GM21717 (cell line): Measurements from ENCODE around the gene COL15A1.
"Not testable (repeated sequence)": the region's sequence is repeated elsewhere in the genome, so short reads cannot be mapped to it uniquely, and the experiment has no call there.

Source experiments
- ATAC-seq: cut with Tn5 transposase; IDR thresholded peaks from one replicate; pipeline ENCODE4 v1.9.1; 2021; ENCODE audit warnings: mild to moderate bottlenecking, moderate library complexity; ENCODE audit not compliant: unreplicated experiment

COL15A1 gene

DNA sequence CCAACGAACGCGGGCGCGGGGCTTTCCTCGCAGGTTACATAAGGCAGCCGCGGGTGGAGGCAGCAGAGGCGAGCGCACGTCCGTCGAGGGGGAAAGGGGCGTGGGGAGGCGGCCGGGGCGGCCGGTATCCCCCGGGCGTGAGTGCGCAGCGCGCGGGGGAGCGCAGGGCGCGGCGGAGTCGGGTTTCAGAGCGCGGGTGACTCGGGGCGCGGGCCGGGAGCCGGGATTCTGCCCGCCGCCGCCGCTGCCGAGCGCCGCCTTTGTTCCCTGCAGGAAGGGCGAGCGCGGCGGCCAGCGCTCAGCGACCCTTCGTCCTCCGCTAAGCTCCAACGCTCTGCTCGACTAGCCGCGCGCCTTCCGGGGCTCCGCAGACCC is at the start of gene COL15A1:
TSS of gene COL15A1 (plus strand) at position 226 of the 375 bp plus-strand sequence. CDS start 155 bp downstream, outside the sequence.
- no peak for ATAC-seq

DNA sequence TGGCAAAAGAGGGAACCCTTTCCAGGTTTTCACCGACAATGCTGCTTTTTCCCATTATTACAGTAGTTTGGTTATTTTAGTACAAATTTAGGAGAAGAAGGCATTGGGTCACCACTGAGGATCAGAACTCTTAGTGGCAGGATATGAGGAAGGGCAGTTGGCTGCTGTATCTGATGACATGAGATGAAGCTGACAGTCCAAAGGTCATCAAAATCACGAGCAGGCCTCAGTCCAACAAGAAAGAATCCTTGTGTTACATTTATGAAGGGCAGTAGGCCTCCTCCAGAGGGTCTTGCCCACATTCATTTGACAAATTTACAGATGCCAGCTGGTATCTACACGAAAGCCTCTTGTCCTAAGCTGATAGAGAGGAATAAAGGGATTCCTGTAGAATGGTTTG is 49.5 kb upstream of the COL15A1 start:
- no peak for ATAC-seq

DNA sequence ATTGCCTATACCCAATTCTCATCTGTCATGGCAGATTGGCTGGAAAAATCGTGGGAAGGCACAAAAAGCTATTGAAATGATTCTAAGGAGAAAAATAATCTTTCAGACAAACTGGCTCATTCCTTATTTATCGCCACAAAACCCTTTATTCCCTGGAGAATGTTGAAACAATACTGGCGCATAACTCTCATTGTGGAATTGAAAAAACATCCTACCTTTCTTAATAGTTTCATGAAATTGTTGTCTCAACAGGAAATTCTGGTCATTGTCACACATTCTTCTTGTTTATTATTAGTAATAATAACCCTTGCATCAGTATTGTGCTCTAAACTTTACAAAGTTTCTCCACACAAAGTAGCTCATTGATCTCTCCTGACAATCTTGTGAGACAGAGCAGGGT is 48.9 kb upstream of the COL15A1 start:
- no peak for ATAC-seq

DNA sequence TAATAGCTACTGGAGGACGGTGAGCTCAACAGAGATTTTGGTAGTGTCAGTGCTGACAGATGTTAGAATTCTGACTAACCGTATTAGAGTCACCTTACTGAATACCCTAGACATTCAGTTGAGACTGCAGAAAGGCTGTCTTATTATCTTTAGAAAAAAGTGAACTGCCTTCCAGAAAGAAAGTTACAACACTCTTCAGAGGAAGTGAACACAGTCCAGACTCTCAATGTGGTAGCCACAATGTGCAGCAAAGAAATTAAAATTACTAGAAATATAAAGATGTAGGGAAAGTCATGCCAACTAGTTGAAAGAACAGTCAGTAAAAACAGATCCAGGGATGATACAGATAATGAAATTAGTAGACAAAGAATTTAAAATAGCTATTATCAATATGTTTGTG is 47.1 kb upstream of the COL15A1 start:
- ATAC-seq, result no peak

DNA sequence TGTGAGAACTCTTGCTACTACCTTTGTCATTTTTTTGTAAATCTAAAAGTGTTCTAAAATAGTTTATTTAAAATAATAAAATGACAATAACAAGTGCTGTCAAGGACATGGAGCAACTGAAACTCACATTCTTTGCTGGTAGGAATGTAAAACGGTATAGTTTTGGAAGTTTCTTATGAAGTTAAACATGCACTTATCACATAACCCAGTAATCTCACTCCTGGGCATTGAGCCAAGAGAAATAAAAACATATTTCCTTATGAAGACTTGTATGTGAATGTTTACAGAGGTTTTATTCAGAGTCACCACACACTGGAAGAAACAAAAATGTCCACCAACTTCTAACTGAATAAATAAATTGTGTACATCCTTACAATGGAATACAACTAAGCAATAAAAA is 46.0 kb upstream of the COL15A1 start:
- ATAC-seq, result no peak

DNA sequence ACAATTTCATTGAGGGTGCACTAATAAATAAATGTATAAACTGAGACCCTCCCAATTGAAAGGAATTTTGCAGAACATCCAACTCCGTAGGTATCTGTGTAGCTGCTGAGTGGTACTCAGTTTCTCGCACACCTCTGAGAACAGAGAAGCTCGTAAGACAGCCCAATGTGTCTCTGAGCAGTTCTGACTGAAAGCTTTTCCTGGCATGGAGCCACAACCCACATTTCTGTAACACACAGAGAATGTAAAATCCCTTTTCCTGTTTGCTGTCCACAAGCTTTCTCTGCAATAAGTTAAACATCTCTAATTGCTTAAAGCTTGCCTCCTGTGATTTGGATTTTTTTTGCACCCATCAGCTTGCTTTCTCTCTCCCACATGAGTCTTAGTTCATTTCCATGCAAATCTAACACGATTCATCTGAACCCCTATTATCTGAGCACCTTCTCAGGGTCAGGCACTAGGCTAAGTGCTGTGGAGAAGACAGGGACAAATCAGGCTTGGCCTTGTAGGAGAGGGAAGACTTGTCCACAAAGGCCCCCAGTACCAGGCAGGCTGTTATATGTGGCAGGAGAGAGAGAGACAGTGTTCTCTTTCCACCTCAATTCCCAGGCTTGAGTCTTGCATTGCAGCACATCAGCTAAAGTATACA is 44.2 kb upstream of the COL15A1 start:
- ATAC-seq, result no peak

DNA sequence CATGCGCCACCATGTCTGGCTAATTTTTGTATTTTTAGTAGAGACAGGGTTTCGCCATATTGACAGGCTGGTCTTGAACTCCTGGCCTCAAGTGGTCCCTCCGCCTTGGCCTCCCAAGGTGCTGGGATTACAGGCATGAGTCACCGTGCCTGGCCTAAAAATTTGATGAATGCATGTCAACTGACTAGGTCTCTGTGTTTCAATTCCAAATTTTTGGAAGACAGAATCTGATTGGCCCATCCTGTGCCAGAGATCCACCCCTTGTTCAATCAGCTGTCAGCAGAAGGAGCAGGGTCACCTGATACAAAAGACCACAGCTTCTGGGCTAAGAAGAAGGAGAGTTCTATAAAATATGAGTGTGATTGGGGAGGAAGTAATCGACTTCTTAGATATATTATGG is 43.5 kb upstream of the COL15A1 start:
- ATAC-seq, result no peak

DNA sequence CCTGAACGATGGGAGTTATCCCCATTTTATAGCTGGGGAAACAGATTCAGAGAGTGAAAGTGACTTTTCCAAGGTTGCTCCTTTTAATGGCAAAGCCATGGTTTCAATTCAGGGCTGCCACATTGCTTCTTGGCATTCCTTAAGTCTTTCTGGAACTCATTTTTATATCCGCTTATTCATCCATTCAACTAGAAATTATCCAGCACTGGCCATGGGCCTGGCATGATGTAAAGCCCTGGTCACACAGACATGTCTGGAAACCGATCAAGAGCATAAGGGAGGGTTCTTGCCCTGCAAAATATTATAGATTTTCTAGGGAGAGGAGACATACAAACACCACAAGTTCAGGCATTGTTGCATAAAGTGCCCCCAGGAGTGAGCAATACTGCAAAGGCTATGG is 43.0 kb upstream of the COL15A1 start:
- ATAC-seq, result no peak

DNA sequence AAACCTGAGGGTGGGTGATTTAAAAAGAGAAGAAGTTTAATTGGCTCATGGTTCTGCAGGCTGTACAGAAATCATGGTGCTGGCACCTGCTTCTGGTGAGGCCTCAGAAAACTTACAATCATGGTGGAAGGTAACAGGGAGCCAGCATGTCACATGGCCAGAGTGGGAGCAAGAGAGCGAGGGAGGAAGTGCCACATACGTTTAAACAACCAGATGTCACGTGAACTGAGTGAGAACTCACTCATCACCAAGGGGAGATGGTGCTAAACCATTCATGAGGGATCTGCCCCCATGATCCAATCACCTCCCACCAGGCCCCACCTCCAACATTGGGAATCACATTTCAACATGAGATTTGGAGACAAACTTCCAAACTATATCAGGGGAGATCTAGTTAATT is 41.9 kb upstream of the COL15A1 start:
- not testable (repeated sequence) for ATAC-seq

DNA sequence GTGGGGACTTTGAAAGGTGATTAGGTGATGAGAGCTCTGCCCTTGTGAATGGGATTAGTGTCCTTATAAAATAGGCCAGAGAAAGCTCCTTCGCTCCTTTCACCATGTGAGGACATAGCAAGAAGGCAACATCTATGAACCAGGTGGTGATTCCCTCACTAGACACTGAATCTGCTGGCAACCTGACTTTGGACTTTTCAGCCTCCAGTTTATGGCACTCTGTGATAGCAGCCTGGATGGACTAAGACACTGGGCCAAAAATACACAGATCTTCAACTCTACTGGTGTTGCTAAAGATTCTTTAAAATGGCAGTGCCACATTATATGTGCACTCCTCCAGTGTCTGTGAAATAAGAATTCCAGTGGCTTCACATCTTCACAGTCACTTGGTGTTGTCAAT is 41.2 kb upstream of the COL15A1 start:
- no peak for ATAC-seq

DNA sequence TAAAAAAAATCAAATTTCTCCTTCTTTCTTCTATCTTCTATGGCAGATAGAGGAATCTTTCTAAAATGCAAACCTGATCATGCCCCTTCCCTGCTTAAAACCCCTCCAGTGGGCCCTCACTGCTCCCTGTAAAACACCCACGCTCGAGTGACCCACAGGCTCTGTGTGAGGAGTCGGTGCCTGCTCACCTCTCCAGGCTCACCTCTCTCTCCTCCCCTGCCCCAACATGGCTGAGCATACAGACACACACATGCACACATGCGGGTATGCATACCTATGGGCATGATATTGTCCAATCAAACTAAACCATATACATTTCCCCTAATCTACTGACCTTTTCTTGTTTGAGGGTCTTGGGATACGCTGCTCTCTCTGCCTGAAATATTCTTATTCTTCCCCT is 40.8 kb upstream of the COL15A1 start:
- ATAC-seq, result no peak

DNA sequence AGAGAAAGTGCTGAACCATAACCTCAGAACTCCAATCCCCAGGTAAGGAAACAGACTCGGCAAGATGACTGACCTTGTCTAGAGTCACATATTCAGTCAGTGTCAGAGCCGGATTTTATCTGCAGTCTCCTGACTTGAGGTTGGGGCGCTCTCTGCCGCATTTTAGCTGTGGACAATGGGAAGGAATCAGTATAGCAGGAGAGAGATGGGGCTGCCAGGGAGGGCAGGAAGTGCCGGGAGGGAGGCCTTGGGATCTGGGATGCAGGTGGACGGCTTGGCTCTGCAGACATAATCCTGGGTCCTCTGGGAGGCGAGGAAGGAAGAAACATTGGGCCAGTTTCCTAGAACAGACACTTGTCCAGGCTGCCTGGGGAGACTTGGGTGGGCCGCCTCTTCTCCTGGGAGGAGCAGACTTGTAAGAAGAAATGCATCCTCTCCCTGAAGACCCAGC is 39.7 kb upstream of the COL15A1 start:
- no peak for ATAC-seq

DNA sequence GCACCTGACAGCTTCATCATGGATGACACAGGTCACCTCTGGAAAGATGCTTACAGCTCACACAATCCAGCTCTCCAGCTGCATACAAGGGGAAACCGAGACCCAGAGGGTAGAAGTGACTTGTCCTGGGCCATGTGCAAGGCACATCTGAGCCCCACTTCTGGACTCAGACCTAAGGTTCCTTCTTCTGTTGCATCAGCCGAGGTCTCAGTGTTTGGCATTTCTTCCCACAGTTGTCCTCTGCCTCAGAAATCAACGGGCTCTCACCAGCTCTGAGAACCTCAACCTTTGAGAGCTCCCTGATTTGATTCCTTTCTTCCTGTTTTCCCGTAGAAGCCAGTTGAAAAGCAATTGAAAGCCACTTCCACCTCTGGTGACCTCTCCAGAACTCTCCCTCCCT is 38.7 kb upstream of the COL15A1 start:
- ATAC-seq, result no peak

DNA sequence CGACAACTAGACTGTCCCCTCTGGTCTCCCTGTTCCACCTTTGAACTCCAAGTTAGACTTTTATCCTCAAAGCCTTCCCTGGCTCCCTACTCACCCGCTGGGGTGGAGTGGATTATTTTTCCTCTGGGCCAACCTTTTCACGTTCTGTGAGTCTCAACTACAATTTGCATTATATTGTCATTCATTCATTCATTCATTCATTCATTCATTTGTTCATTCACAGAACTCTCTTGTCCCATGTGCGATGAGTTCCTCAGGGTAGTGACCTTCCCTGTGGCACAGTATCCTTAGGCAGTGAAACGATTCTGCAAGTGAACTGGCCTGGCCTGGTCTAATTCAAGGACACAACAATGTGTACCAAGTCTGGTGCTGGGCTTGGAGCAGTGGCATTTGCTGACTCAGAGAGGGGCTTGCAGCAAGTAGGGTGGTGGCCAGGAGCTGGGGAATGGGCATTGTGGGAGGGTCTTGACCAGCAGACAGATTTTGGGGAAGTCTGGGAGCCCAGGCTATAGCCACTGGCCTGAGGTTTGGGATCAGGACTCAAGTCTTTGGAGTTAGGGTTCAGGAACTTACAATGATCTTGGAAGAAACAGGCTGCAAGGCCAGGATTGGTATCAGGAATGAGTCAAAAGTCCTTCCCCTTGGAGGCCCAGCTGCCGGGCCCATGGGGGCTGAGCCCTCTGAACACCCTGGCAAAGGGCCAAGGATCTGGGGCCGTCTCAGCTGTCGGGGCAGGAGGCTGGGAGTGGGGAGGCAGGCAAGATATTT is 37.2 kb upstream of the COL15A1 start:
- ATAC-seq, result no peak

DNA sequence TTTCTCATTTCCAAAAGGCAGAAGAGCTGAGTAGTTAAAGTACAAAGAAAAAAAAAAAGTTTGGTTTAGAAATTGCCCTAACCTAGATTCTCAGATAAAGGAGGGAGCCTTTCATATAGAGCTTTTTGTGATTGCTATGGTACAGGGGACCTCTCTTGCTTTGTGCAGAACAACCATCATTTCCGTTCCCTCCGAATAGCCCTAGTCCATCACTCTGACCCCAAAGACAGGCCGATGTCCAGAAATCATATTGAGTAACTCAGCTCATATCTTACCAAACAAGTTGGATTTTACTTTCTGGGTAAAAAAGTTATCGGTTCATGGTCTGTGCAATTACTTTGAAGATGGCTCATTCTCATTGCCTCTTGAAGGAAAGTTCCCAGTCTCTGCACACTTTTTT is 36.7 kb upstream of the COL15A1 start:
- ATAC-seq, result no peak

DNA sequence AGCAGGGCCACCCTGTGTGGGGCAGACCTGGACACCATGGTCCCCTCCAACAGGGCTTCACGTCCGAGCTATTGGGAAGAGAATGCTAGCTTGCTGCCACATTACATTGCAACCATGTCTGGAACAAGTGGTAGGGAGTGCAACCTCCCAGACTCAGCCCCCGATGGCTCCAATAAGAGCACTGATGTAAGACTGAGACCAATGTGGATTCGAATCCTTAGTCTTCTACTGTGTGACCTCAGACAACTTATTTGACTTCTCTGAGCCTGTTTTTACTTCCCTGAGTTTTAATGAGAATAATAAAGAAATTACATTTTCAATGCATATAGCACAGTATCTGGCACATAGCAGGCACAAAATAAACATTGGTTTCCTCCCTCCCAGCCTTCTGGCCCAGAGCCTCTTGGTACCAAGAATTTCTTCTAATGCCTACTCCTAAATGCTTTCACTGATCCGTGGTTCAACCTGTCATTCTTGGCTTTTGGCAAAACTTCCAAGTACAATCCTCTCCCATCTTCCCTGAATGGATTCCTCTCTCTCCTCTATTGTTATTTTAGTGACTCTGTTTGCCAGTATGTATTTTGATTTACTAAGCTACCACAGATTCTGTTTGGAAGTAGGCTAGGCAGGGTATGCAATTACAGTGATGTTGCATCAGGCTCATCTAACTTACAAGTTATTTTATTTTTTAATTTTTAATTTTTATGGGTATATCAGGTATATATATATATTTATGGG is 34.6 kb upstream of the COL15A1 start:
- ATAC-seq, result no peak

DNA sequence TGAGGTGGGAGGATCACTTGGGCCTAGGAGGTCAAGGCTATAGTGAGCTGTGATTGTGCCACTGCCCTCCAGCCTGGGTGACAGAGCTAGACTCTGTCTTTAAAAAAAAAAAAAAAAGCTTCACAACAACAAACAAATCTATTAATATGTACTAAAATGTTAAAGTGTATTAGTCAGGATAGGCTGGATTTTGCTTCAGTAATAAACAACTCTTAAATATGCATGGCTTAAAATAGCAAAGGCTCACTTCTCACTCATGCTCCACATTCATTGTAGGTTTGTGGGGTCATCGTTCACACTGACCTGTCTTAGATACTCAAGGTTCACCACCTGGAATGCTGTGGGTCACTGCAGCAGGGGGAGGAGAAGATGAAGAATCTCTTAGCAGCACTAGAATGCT is 33.8 kb upstream of the COL15A1 start:
- ATAC-seq, result no peak

DNA sequence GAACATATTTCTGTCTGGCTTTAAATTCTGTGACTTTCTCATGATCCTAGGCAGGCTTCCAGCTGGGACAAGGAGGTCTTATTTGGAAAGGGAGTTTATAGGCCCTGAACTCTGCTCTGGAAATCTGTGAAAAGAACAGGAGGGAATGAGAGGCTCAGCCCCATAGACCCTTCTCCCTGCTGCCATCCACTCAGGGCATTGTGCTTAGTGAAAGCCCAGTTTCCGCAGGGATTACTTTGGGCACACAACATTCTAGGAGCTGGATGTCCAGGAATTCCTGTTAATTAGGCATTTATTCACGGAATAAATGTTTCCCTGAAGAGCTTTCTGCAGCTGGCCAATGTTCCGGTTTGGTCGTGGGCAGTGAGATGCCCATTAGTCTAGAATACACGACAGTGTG is 32.7 kb upstream of the COL15A1 start:
- no peak for ATAC-seq

DNA sequence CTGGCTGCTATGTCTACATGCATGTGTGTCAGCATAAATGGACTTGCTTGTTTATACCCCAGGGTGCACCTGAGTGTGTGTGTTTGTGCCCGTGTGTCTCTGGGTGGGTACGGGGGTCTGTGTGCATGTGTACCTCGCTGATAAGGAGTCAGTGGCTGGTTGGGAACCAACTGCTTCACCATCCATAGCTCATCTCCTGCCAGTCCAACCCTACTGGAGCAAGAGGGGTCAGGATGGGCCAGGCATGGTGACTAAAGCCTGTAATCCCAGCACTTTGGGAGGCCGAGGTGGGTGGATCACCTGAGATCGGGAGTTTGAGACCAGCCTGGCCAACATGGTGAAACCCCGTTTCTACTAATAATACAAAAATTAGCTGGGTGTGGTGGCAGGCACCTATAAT is 32.0 kb upstream of the COL15A1 start:
- ATAC-seq, result not testable (repeated sequence)

DNA sequence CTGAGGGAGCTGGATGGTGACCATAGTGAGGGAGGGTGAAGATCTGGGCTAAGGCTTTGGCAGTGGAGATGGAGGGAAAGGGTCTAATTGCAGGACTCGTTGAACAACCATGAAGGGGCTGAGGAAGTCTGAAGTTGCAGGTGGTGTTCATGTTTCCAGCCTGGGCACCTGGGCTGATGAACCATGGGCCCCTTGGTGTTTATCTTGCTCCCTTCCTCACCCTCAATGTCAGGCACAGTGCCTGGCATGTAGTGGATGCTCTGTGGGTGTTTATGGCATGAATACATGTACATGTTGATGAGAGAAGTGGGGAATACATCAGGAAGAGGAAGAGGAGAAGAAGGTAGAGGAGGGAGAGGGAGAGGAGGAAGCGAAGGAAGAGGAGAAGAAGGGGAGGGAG is 31.3 kb upstream of the COL15A1 start:
- ATAC-seq, result no peak

DNA sequence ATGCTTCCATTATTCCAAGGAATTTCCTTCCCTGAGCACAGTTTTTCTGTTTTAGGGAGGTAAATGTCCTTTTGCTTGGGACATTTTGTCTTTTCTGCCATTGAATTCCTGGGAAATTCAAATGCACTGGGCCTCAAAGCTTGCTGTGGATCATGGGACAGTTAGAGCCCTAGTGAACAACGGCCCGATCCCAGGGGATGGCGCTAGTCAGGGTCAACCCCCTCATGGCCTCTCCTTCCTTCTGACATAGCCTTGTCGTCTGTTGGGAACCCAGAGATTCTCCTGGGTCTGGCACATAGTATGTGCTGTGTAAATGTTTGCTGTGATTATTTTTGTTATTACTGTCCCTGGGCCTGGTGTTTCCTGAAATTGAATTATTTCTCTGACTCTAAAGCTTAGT is 30.7 kb upstream of the COL15A1 start:
- ATAC-seq, result no peak

DNA sequence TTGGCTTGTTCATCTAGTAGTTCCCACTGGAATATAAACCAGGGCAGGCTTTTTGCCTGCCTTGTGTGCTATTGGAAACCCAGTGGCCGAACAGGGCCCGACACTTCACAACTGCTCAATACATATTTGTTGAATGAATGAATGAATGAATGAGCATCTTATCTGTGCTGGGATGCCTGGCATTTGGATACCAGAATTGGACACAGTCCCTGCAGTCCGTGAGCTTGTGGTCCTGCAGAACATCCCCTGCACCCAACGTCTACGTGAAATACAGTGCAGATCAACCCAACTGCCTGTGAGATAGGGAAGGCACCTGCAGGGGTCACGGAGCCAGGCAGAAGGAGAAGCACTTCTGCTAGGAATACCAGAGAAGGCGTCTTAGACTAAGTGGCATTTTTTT is 30.0 kb upstream of the COL15A1 start:
- no peak for ATAC-seq
